ENCODE results near the gene CHAD.
"Not testable (repeated sequence)": the region's sequence is repeated elsewhere in the genome, so short reads cannot be mapped to it uniquely, and the experiment has no call there.

The CHAD gene

GRCh38 chr17:50420419-50421112, 48.1 kb downstream of the CHAD start:
- Histone ChIP-seq H3K4me3 (no peak overlapping the region), H3K27ac (peak overlapping the region in 17 of 21 experiments; percentile 17 to 89 (median 63))

- not testable (repeated sequence) for H3K27ac ChIP-seq, H3K4me3 ChIP-seq
Measured at GRCh38 chr17:50419577-50419976, 49.1 kb downstream of the CHAD start.

GRCh38 chr17:50414808-50415207, 53.9 kb downstream of the CHAD start:
- H3K27ac ChIP-seq, result no peak overlapping the region
- no peak overlapping the region for H3K4me3 ChIP-seq

All from skin epidermis (tissue), 12 donors.